SK-N-SH (cell line): Measurements from ENCODE around the gene TKTL1. TPM values are rescaled to one million over a fixed set of nuclear protein-coding genes. Genes with fewer than 3 reads are reported as not detected.

Experiments used
- CTCF ChIA-PET: fragments of 300-600, 350-600 bp; formaldehyde crosslinking; extraction: SDS; loops from one replicate; lab custom pipeline; 2021; lab: Yijun Ruan, JAX
- POLR2A ChIA-PET: fragments of 350-600 bp; sonication (Branson Sonifier 250); formaldehyde crosslinking; extraction: SDS; loops from one replicate; lab custom pipeline; 2020; ENCODE audit warnings: antibody characterized with exemption, inconsistent platforms; lab: Yijun Ruan, JAX
- DNase-seq: peaks from one replicate; pipeline ENCODE4 v3.0.0; 2012
- H2AFZ ChIP-seq: fragments of 200-600 bp; sonication (generic); 2 replicates; pipeline ENCODE4 v1.8.1; 2016; ENCODE audit warnings: antibody characterized with exemption, mild to moderate bottlenecking, low read depth
- H3F3A ChIP-seq: fragments of 200-600 bp; sonication (generic); replicated peaks from 2 replicates; pipeline ENCODE3; 2016; ENCODE audit warnings: antibody characterized with exemption, mild to moderate bottlenecking; ENCODE audit not compliant: insufficient read depth
- H3K27ac ChIP-seq, 2 experiments: fragments of 200-500 bp in 1 of 2; fragments of 200-600 bp in 1 of 2; sonication (Bioruptor generic) in 1 of 2; sonication (generic), shearing (Covaris generic) in 1 of 2; 2 replicates each; pipeline versions ENCODE4 v1.5.1 to v1.6.1; 2014 to 2016; ENCODE audit warnings: low read depth in 2 of 2, inconsistent platforms in 1 of 2, low read length in 1 of 2, mild to moderate bottlenecking in 1 of 2, mixed read lengths in 1 of 2
- H3K27me3 ChIP-seq: fragments of 200-600 bp; sonication (generic), shearing (Covaris generic); 2 replicates; pipeline ENCODE4 v1.6.1; 2016; ENCODE audit warnings: mixed run types; ENCODE audit not compliant: insufficient read depth
- H3K36me3 ChIP-seq, 2 experiments: fragments of 200-500 bp in 1 of 2; fragments of 200-600 bp in 1 of 2; sonication (Bioruptor generic) in 1 of 2; sonication (generic) in 1 of 2; replicated peaks in 1 of 2; 2 replicates each; pipeline versions ENCODE3 to v1.5.1; 2014 to 2016; ENCODE audit warnings: low read length in 1 of 2, mild to moderate bottlenecking in 1 of 2; ENCODE audit not compliant: insufficient read depth in 2 of 2, control insufficient read depth in 1 of 2
- H3K4me1 ChIP-seq, 2 experiments: fragments of 200-500 bp in 1 of 2; fragments of 200-600 bp in 1 of 2; sonication (Bioruptor generic) in 1 of 2; sonication (generic), shearing (Covaris generic) in 1 of 2; 2 replicates each; pipeline versions ENCODE4 v1.5.1 to v1.6.1; 2014 to 2016; ENCODE audit warnings: low read depth in 1 of 2, low read length in 1 of 2, mixed run types in 1 of 2; ENCODE audit not compliant: insufficient read depth in 2 of 2, control insufficient read depth in 1 of 2
- H3K4me2 ChIP-seq: fragments of 200-600 bp; sonication (generic), shearing (Covaris generic); 2 replicates; pipeline ENCODE4 v1.6.1; 2017; ENCODE audit warnings: mixed run types
- H3K4me3 ChIP-seq, 2 experiments: fragments of 200-500 bp in 1 of 2; fragments of 200-600 bp in 1 of 2; sonication (Bioruptor generic) in 1 of 2; sonication (generic), shearing (Covaris generic) in 1 of 2; 2 replicates each; pipeline versions ENCODE4 v1.5.1 to v1.8.1; 2014 to 2016; ENCODE audit warnings: low read depth in 2 of 2, inconsistent platforms in 1 of 2, low read length in 1 of 2, mild to moderate bottlenecking in 1 of 2, mixed read lengths in 1 of 2, moderate library complexity in 1 of 2
- H3K79me2 ChIP-seq: fragments of 200-600 bp; sonication (generic); 2 replicates; pipeline ENCODE4 v1.8.1; 2017; ENCODE audit warnings: mild to moderate bottlenecking; ENCODE audit not compliant: insufficient read depth
- H3K9ac ChIP-seq: fragments of 200-600 bp; sonication (generic); 2 replicates; pipeline ENCODE4 v1.6.1; 2017; ENCODE audit warnings: mixed run types
- H3K9me2 ChIP-seq: fragments of 200-600 bp; sonication (generic); 2 replicates; pipeline ENCODE4 v1.6.1; 2017; ENCODE audit warnings: mixed run types
- H3K9me3 ChIP-seq: fragments of 200-600 bp; sonication (generic); 2 replicates; pipeline ENCODE4 v1.6.1; 2017; ENCODE audit warnings: mixed run types, mild to moderate bottlenecking, moderate library complexity
- H4K20me1 ChIP-seq: fragments of 200-600 bp; sonication (generic); 2 replicates; pipeline ENCODE4 v1.6.1; 2017; ENCODE audit warnings: mild to moderate bottlenecking, mixed run types; ENCODE audit not compliant: insufficient read depth
- CHD2 ChIP-seq: fragments of 150-350 bp; IDR thresholded peaks from 2 replicates; pipeline ENCODE4 v1.6.1; 2018; ENCODE audit warnings: low read length; ENCODE audit not compliant: partially characterized antibody
- CTCF ChIP-seq: fragments of 200-600 bp; sonication (generic); IDR thresholded peaks from 2 replicates; pipeline ENCODE4 v1.6.1; 2017; ENCODE audit warnings: antibody characterized with exemption, mild to moderate bottlenecking, moderate library complexity
- EP300 ChIP-seq, 2 experiments: IDR thresholded peaks; 2 replicates each; pipeline versions ENCODE4 v1.4.0 to v1.6.1; 2012; ENCODE audit warnings: borderline replicate concordance in 1 of 2, low read depth in 1 of 2, low read length in 1 of 2
- EZH2phosphoT487 ChIP-seq: fragments of 200-600 bp; sonication (generic); IDR thresholded peaks from 2 replicates; pipeline ENCODE4 v1.6.1; 2017; ENCODE audit warnings: low read depth, mixed run types, mild to moderate bottlenecking, antibody characterized with exemption, moderate library complexity, borderline replicate concordance
- FOXM1 ChIP-seq: IDR thresholded peaks from 2 replicates; pipeline ENCODE4 v1.4.0; 2012; ENCODE audit warnings: low read depth, mild to moderate bottlenecking
- JUND ChIP-seq: IDR thresholded peaks from 2 replicates; pipeline ENCODE4 v1.4.0; 2012
- MEF2A ChIP-seq: IDR thresholded peaks from 2 replicates; pipeline ENCODE4 v1.4.0; 2012; ENCODE audit warnings: low read depth, borderline replicate concordance
- NFIC ChIP-seq: IDR thresholded peaks from 2 replicates; pipeline ENCODE4 v1.4.0; 2012; ENCODE audit warnings: borderline replicate concordance
- NRF1 ChIP-seq: IDR thresholded peaks from 2 replicates; pipeline ENCODE4 v1.6.1; 2012; ENCODE audit warnings: low read depth, mild to moderate bottlenecking, low read length
- POLR2AphosphoS5 ChIP-seq: IDR thresholded peaks from 2 replicates; pipeline ENCODE4 v1.6.1; 2012; ENCODE audit warnings: low read depth, low read length
- RCOR1 ChIP-seq: fragments of 150-350 bp; IDR thresholded peaks from 2 replicates; pipeline ENCODE4 v1.6.1; 2017; ENCODE audit warnings: antibody characterized with exemption, low read length
- REST ChIP-seq: IDR thresholded peaks from 2 replicates; pipeline ENCODE4 v1.6.1; 2012; ENCODE audit warnings: mild to moderate bottlenecking, low read depth, low read length, moderate library complexity
- RXRA ChIP-seq: IDR thresholded peaks from 2 replicates; pipeline ENCODE4 v1.4.0; 2012; ENCODE audit warnings: low read depth, mild to moderate bottlenecking, borderline replicate concordance
- SMC3 ChIP-seq: IDR thresholded peaks from 2 replicates; pipeline ENCODE4 v1.6.1; 2012; ENCODE audit warnings: low read depth, low read length, improper control_type of control experiment
- USF1 ChIP-seq: IDR thresholded peaks from 2 replicates; pipeline ENCODE4 v1.4.0; 2012; ENCODE audit warnings: low read depth, borderline replicate concordance
- USF2 ChIP-seq: fragments of 150-350 bp; IDR thresholded peaks from 2 replicates; pipeline ENCODE4 v1.6.1; 2017; ENCODE audit warnings: antibody characterized with exemption, low read length, low read depth, borderline replicate concordance
- WGBS: methylation state at CpG from one replicate; pipeline ENCODE4 v1.1.6; 2017; ENCODE audit warnings: low lambda C conversion rate; 5-methylcytosine and 5-hydroxymethylcytosine counted together
- polyA plus RNA-seq, 3 experiments: library from polyadenylated mRNA; depleted of rRNA; stranded (reverse); fragments of >200 nt; gene quantifications; 2 replicates each; pipeline ENCODE4 v1.2.3, GENCODE V29; 2012
- TF ChIP-seq, protein P1 (sequence below): fragments of 150-350 bp; IDR thresholded peaks from 2 replicates; pipeline ENCODE4 v1.6.1; 2016; ENCODE audit warnings: mild to moderate bottlenecking, low read depth, low read length

The TKTL1 gene
- polyA plus RNA-seq, 1 of the 3 experiments (the other 2 are of a cell fraction) = not detected

DNA sequence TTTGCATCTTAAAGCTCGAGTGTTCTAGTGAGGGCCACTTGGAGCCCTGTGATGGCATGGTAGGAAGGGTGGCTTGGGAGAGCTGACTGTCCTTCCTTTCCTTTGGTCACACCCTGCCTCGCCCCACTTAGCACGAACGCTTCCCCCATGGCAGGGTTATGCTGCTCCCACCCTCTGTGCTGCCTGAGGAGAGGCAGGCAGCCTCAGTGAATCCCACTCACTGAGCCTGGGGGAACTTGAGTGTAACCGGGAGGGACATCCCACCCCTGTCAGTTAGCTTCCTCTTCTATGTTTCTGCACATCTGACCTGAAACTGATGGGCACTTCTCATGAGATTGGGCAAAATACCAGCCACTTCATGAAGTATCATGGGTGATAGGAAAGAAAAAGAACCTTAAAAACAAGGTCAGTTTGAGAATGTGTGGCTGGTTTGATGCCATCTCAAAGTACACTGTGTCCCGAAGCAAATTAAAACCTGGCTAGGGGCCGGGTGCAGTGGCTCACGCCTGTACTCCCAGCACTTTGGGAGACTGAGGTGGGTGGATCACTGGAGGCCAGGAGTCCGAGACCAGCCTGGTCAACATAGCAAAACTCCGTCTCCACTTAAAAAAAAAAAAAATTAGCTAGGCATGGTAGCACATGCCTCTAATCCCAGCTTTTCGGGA lies 10.1 kb downstream of the TKTL1 start:
- H3F3A ChIP-seq = no peaks in the 10 kb centered on the region
- H3K27me3 ChIP-seq = peaks cover 32% of the 10 kb centered on the region
- no peak for DNase-seq
- H3K79me2 ChIP-seq = no peaks in the 10 kb centered on the region
- no peak overlapping the region for H3K27ac ChIP-seq
- no peak overlapping the region for H3K4me2 ChIP-seq
- no peak overlapping the region for H3K9ac ChIP-seq
- no peak for TF ChIP-seq NFIC
- no peak for TF ChIP-seq REST
- no peak for TF ChIP-seq CHD2
- no peak for TF ChIP-seq USF1
- TF ChIP-seq RCOR1 = no peak
- TF ChIP-seq POLR2AphosphoS5 = no peak
- TF ChIP-seq CTCF = no peak
- TF ChIP-seq FOXM1 = no peak
- no peak for TF ChIP-seq SMC3
- no peak for TF ChIP-seq EZH2phosphoT487
- no peak for TF ChIP-seq EP300 (IDR thresholded peaks at IDR 0.05; ENCODE audit: borderline replicate concordance in 1 of 2, low read depth in 1 of 2, low read length in 1 of 2)
- no peak for TF ChIP-seq MEF2A
- no peak for TF ChIP-seq USF2
- no peak for TF ChIP-seq RXRA
- no peak for TF ChIP-seq JUND
- TF ChIP-seq, protein P1, sequence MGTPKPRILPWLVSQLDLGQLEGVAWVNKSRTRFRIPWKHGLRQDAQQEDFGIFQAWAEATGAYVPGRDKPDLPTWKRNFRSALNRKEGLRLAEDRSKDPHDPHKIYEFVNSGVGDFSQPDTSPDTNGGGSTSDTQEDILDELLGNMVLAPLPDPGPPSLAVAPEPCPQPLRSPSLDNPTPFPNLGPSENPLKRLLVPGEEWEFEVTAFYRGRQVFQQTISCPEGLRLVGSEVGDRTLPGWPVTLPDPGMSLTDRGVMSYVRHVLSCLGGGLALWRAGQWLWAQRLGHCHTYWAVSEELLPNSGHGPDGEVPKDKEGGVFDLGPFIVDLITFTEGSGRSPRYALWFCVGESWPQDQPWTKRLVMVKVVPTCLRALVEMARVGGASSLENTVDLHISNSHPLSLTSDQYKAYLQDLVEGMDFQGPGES = no peak
- TF ChIP-seq NRF1 = no peak
- POLR2A ChIA-PET = no interaction called here
- H4K20me1 ChIP-seq = no peaks in the 10 kb centered on the region
- CTCF ChIA-PET = no interaction called here
- no peak overlapping the region for H2AFZ ChIP-seq
- no peaks in the 10 kb centered on the region for H3K9me3 ChIP-seq
- H3K36me3 ChIP-seq = no peaks in the 10 kb centered on the region
- H3K9me2 ChIP-seq = no peaks in the 10 kb centered on the region
- no peak overlapping the region for H3K4me3 ChIP-seq
- H3K4me1 ChIP-seq = peaks cover 0 to 5% of the 10 kb centered on the region in 2 experiments; a peak in 1 of 4 replicates
- WGBS = 51% methylated on average over 11 of the region's 11 CpGs
